Cardiac muscle cell (in vitro differentiated cells and primary cell): Measurements from ENCODE around the gene DRD4. TPM values are rescaled to one million over a fixed set of nuclear protein-coding genes. Genes with fewer than 3 reads are reported as not detected.

ENCODE experiments used
- DNase-seq, 2 donors: peaks; one replicate each; pipeline versions ENCODE4 v3.0.0 to v3.0.0-alpha.2; 2010 to 2017; ENCODE audit warnings: low read depth in 1 of 2, low spot score in 1 of 2
- H3K27ac ChIP-seq: fragments of 200-600 bp; sonication (generic); 2 replicates; pipeline ENCODE4 v1.5.1; 2016
- H3K27me3 ChIP-seq: fragments of 200-600 bp; sonication (generic); 2 replicates; pipeline ENCODE4 v1.6.0; 2016; ENCODE audit warnings: control low read depth
- H3K36me3 ChIP-seq: fragments of 200-600 bp; sonication (generic); 2 replicates; pipeline ENCODE4 v1.5.1; 2016; ENCODE audit warnings: control low read depth
- H3K4me1 ChIP-seq: fragments of 200-600 bp; sonication (generic); 2 replicates; pipeline ENCODE4 v1.8.1; 2017; ENCODE audit warnings: low read depth, mild to moderate bottlenecking, mixed run types
- H3K4me3 ChIP-seq: fragments of 200-600 bp; sonication (generic); 2 replicates; pipeline ENCODE4 v1.5.1; 2016; ENCODE audit warnings: mild to moderate bottlenecking
- H3K9me3 ChIP-seq: fragments of 200-600 bp; sonication (generic); 2 replicates; pipeline ENCODE4 v1.5.1; 2017; ENCODE audit warnings: low read depth, mild to moderate bottlenecking, control low read depth
- polyA plus RNA-seq: library from polyadenylated mRNA; unstranded; fragments of >200 nt; fragmentation: Nextera tagmentation; extraction: Ambion mirVana; gene quantifications from 2 replicates; pipeline ENCODE4 v1.2.1, GENCODE V29; 2016
- total RNA-seq: library from RNA; depleted of rRNA; stranded (reverse); fragments of >200 nt; gene quantifications from 2 replicates; pipeline ENCODE4 v1.2.3, GENCODE V29; 2016
- TF ChIP-seq, protein P1 (sequence below): IDR thresholded peaks from 2 replicates; pipeline ENCODE4 v1.5.1; 2012; ENCODE audit warnings: low read depth, mild to moderate bottlenecking, low read length

DRD4 gene
- total and polyA plus RNA-seq, 2 experiments from 2014 or later: 0.75 to 1.2 TPM

GRCh38 chr11:598005-598680 lies 38.9 kb upstream of the DRD4 start:
- Histone ChIP-seq H3K9me3 (no peaks in the 10 kb centered on the region), H3K4me3 (no peak overlapping the region), H3K36me3 (peaks cover 48% of the 10 kb centered on the region), H3K27ac (no peak overlapping the region), H3K27me3 (no peaks in the 10 kb centered on the region), H3K4me1 (no peaks in the 10 kb centered on the region)
- DNase-seq: no peak
- TF ChIP-seq, protein P1, sequence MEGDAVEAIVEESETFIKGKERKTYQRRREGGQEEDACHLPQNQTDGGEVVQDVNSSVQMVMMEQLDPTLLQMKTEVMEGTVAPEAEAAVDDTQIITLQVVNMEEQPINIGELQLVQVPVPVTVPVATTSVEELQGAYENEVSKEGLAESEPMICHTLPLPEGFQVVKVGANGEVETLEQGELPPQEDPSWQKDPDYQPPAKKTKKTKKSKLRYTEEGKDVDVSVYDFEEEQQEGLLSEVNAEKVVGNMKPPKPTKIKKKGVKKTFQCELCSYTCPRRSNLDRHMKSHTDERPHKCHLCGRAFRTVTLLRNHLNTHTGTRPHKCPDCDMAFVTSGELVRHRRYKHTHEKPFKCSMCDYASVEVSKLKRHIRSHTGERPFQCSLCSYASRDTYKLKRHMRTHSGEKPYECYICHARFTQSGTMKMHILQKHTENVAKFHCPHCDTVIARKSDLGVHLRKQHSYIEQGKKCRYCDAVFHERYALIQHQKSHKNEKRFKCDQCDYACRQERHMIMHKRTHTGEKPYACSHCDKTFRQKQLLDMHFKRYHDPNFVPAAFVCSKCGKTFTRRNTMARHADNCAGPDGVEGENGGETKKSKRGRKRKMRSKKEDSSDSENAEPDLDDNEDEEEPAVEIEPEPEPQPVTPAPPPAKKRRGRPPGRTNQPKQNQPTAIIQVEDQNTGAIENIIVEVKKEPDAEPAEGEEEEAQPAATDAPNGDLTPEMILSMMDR: no peak

- no peak for DNase-seq
- no peaks in the 10 kb centered on the region for H3K9me3 ChIP-seq
- no peak overlapping the region for H3K27ac ChIP-seq
- H3K27me3 ChIP-seq: no peaks in the 10 kb centered on the region
- H3K36me3 ChIP-seq: peaks cover 58% of the 10 kb centered on the region
- H3K4me1 ChIP-seq: no peaks in the 10 kb centered on the region
- TF ChIP-seq, protein P1: no peak
- H3K4me3 ChIP-seq: no peak overlapping the region
Observed at GRCh38 chr11:601573-602245, 35.4 kb upstream of the DRD4 start.

DNA sequence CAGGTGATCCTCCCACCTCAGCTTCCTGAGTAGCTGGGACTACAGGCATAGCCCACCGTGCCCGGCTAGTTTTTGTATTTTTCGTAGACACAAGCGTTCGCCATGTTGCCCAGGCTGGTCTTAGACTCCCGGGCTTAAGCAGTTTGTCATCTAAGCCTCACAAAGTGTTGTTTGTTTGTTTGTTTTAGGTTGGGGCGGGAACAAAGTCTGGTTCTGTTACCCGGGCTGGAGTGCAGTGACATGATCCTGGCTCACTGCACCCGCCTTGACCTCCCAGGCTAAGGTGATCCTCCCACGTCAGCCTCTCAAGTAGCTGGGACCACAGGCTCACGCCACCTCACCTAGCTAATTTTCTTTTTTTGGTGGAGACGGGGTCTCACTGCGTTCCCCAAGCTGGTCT lies 33.9 kb upstream of the DRD4 start:
- H3K4me1 ChIP-seq: no peaks in the 10 kb centered on the region
- peaks cover 60% of the 10 kb centered on the region for H3K36me3 ChIP-seq
- no peaks in the 10 kb centered on the region for H3K27me3 ChIP-seq
- H3K9me3 ChIP-seq: no peaks in the 10 kb centered on the region
- TF ChIP-seq, protein P1: no peak
- no peak overlapping the region for H3K27ac ChIP-seq
- H3K4me3 ChIP-seq: no peak overlapping the region
- no peak for DNase-seq

DNA sequence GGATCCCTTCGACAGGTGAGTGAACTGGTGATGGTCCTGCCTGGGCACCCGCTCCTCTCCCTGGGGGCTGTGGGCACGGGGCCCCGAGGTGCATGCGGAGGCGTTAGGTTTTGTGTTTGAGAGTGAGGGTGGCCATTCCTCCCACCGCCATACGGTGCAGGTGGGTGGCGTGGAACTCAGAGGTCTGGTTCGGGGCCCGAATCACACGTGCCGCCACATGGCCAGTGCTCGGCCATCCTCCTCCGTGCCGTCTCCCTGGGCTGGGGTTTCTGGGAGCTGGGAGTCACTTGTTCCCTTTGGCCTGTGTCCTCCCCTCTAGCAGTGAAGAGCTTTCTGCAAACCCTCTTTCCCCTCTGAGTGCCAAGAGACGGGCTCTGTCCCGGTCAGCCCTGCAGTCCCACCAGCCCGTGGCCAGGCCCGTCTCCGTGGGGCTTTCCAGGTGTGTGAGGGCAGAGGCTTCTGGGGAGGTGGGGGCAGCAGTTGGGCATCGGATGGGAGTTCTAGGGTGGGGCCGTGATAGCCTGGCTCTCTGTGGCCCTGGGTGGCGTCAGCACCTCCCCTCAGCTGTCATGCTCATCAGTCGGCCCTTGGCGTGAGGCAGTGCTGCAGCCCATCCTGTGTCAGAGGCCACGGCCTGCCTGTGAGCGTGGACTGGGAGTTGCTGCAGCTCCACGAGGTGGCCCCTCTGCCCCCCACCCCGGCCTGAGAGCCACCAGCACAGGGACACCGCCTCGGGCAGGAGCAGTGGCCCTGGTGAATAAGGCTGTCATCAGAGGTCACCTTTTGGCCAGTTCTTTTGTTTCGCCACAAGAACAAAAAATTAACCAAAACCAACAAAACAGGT lies 31.6 kb upstream of the DRD4 start:
- no peak for DNase-seq
- Histone ChIP-seq H3K9me3 (no peaks in the 10 kb centered on the region), H3K27me3 (no peaks in the 10 kb centered on the region), H3K4me1 (no peaks in the 10 kb centered on the region), H3K27ac (no peak overlapping the region), H3K36me3 (peaks cover 74% of the 10 kb centered on the region), H3K4me3 (no peak overlapping the region)
- TF ChIP-seq, protein P1: no peak

DNA sequence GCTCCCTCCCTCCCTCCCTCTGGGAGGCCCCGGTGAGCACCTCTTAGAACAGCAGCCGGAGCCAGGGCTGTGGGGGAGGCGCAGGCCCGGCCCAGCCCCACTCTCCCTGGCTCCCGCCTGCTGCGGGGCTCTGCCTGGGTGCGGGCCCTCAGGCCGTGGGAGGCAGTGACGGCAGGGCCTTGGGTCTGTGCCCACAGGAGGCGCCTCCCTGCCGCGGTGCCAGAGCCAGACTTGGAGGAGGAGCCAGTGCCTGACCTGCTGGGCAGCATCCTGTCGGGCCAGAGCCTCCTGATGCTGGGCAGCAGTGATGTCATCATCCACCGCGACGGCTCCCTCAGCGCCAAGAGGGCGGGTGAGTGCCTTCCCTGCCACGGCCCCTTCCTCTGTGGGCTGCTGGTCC lies 30.8 kb upstream of the DRD4 start:
- Histone ChIP-seq H3K36me3 (peaks cover 82% of the 10 kb centered on the region), H3K4me3 (no peak overlapping the region), H3K27ac (no peak overlapping the region), H3K9me3 (no peaks in the 10 kb centered on the region), H3K27me3 (no peaks in the 10 kb centered on the region), H3K4me1 (no peaks in the 10 kb centered on the region)
- TF ChIP-seq, protein P1: no peak
- DNase-seq: peak in 1 of 2 donors; percentile 76
